ENCODE data around the gene DCC.

DCC gene

DNA sequence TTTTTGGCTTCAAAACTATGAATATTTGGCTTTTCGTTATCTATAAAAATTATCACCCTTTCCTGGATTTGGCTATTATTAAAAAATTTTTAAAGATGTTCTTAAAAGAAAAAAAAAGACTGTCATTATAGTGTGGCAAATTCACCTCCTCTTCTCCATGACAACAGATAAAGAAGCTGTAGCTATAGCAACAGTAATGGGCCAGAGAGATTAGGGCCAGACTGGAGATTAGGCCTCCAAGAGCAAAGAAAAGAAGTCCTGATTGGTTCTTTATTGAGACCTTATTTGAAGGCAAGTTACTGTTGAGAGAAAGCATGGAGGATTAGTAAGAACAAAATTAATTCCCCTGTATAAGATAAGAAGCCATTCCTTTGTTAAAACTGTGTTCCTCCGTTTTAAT lies 812.5 kb downstream of the DCC start:
- DNase-seq (ENCODE audit: low read depth): no peak
- no peak for TF ChIP-seq CTCF (conservative IDR thresholded peaks at IDR 0.05; ENCODE audit: low read depth, low read length)
- no peak overlapping the region for H3K4me3 ChIP-seq (ENCODE audit: low read depth, low read length)

GRCh38 chr18:53153281-53153680 lies 813.3 kb downstream of the DCC start:
- H3K4me3 ChIP-seq (ENCODE audit: low read depth, low read length): no peak overlapping the region
- no peak for DNase-seq (ENCODE audit: low read depth)
- no peak for TF ChIP-seq CTCF (conservative IDR thresholded peaks at IDR 0.05; ENCODE audit: low read depth, low read length)

GRCh38 chr18:53153800-53154199 lies 813.8 kb downstream of the DCC start:
- TF ChIP-seq CTCF (conservative IDR thresholded peaks at IDR 0.05; ENCODE audit: low read depth, low read length): no peak
- H3K4me3 ChIP-seq (ENCODE audit: low read depth, low read length): no peak overlapping the region
- DNase-seq (ENCODE audit: low read depth): no peak

DNA sequence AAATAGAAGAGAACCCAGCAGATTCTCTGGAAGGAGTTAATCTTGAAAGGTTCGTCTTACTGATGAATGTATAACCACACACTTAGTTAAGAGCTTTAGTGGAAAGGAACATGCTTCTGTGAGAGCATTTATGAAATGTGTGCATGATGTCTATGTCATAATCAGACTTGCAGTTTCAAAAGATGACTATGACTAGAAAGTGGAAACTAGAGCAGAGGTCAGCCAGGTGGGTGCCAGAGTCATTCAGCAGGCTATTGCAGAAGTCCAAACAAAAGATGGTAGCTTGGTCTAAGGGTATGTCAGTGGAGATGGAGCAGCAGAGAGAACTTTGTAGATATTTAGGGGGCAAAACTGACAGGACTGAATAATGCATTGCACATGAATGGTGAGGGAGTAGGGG lies 825.8 kb downstream of the DCC start:
- TF ChIP-seq CTCF (conservative IDR thresholded peaks at IDR 0.05; ENCODE audit: low read depth, low read length): no peak
- no peak overlapping the region for H3K4me3 ChIP-seq (ENCODE audit: low read depth, low read length)
- no peak for DNase-seq (ENCODE audit: low read depth)

- no peak overlapping the region for H3K4me3 ChIP-seq (ENCODE audit: low read depth, low read length)
- no peak for TF ChIP-seq CTCF (conservative IDR thresholded peaks at IDR 0.05; ENCODE audit: low read depth, low read length)
- no peak for DNase-seq (ENCODE audit: low read depth)
Observed at GRCh38 chr18:53169346-53169745, 829.3 kb downstream of the DCC start.

- TF ChIP-seq CTCF (conservative IDR thresholded peaks at IDR 0.05; ENCODE audit: low read depth, low read length): no peak
- H3K4me3 ChIP-seq (ENCODE audit: low read depth, low read length): no peak overlapping the region
- no peak for DNase-seq (ENCODE audit: low read depth)
Observed at GRCh38 chr18:53191634-53192033, 851.6 kb downstream of the DCC start.

- no peak overlapping the region for H3K4me3 ChIP-seq (ENCODE audit: low read depth, low read length)
- DNase-seq (ENCODE audit: low read depth): no peak
- no peak for TF ChIP-seq CTCF (conservative IDR thresholded peaks at IDR 0.05; ENCODE audit: low read depth, low read length)
Observed at GRCh38 chr18:53193870-53194269, 853.9 kb downstream of the DCC start.

All from choroid plexus epithelial cell (primary cell).